Colonic mucosa (tissue), 4 donors: Measurements from ENCODE around the gene TMEM114. TPM values are rescaled to one million over a fixed set of nuclear protein-coding genes. Genes with fewer than 3 reads are reported as not detected.

Experiments used
- DNase-seq: peaks from one replicate; pipeline ENCODE4 v3.0.0-alpha.2; 2020
- H3K27ac ChIP-seq: fragments of 200-600 bp; one replicate; pipeline ENCODE4 v1.8.0; 2021
- H3K27me3 ChIP-seq: fragments of 200-600 bp; one replicate; pipeline ENCODE4 v1.8.0; 2021
- H3K36me3 ChIP-seq: fragments of 200-600 bp; one replicate; pipeline ENCODE4 v1.8.0; 2021
- H3K4me1 ChIP-seq: fragments of 200-600 bp; one replicate; pipeline ENCODE4 v1.8.0; 2021; ENCODE audit warnings: mild to moderate bottlenecking
- H3K4me3 ChIP-seq: fragments of 200-600 bp; one replicate; pipeline ENCODE4 v1.8.0; 2021
- H3K9ac ChIP-seq, 2 donors: one replicate each; pipeline ENCODE4 v1.7.0; 2013; ENCODE audit warnings: control low read depth in 2 of 2, low read depth in 2 of 2, low read length in 2 of 2
- H3K9me3 ChIP-seq: fragments of 200-600 bp; one replicate; pipeline ENCODE4 v1.8.0; 2021
- CTCF ChIP-seq: fragments of 200-600 bp; IDR thresholded peaks from one replicate; pipeline ENCODE4 v1.8.0; 2022; ENCODE audit warnings: antibody characterized with exemption, mild to moderate bottlenecking
- intact Hi-C: fragments of 100-400 bp; cut with DNase I; formaldehyde crosslinking; loops from one replicate; pipeline ENCODE4 v1.14.1; 2022
- total RNA-seq, 2 donors: library from RNA; stranded (reverse); fragmentation: NEBNext Ultra II Directional in 1 of 2; extraction: Animal tissue kit (Norgen Biotek cat#: 25700) in 1 of 2; gene quantifications; one replicate each; pipeline ENCODE4 v1.2.1, GENCODE V29; 2021
- donor health status: healthy.
- donor health status: DM: no; HTN: no; CAD: no.
- donor health status: DM: no; HTN: no; CAD: no.

The TMEM114 gene
- total RNA-seq, 2 donors from 2014 or later = not detected

- no peak for TF ChIP-seq CTCF
- no peak overlapping the region for H3K4me3 ChIP-seq
- no peaks in the 10 kb centered on the region for H3K27me3 ChIP-seq
- DNase-seq = no peak
- peaks cover 7% of the 10 kb centered on the region for H3K36me3 ChIP-seq
- H3K9me3 ChIP-seq = no peaks in the 10 kb centered on the region
- no peak overlapping the region for H3K9ac ChIP-seq
- no peaks in the 10 kb centered on the region for H3K4me1 ChIP-seq
- no peak overlapping the region for H3K27ac ChIP-seq
- intact Hi-C loops = loop anchor here (5.0 kb wide), 1 partner anchor 54 kb away; no protein-coding TSS in a partner anchor
Measured at GRCh38 chr16:8631373-8631772, 41.1 kb upstream of the TMEM114 start.

GRCh38 chr16:8630255-8630953 lies 40.1 kb upstream of the TMEM114 start:
- Histone ChIP-seq H3K9me3 (no peaks in the 10 kb centered on the region), H3K4me3 (no peak overlapping the region), H3K27ac (no peak overlapping the region), H3K36me3 (peaks cover 11% of the 10 kb centered on the region), H3K4me1 (no peaks in the 10 kb centered on the region), H3K9ac (no peak overlapping the region), H3K27me3 (no peaks in the 10 kb centered on the region)
- intact Hi-C loops = loop anchor here (5.0 kb wide), 1 partner anchor 53 kb away; no protein-coding TSS in a partner anchor
- TF ChIP-seq CTCF = no peak
- DNase-seq = no peak

GRCh38 chr16:8628981-8629725 lies 38.8 kb upstream of the TMEM114 start:
- Histone ChIP-seq H3K4me1 (no peaks in the 10 kb centered on the region), H3K9ac (no peak overlapping the region), H3K9me3 (no peaks in the 10 kb centered on the region), H3K36me3 (peaks cover 11% of the 10 kb centered on the region), H3K27me3 (no peaks in the 10 kb centered on the region), H3K4me3 (no peak overlapping the region), H3K27ac (no peak overlapping the region)
- no peak for TF ChIP-seq CTCF
- intact Hi-C loops = no loop called here
- DNase-seq = no peak

DNA sequence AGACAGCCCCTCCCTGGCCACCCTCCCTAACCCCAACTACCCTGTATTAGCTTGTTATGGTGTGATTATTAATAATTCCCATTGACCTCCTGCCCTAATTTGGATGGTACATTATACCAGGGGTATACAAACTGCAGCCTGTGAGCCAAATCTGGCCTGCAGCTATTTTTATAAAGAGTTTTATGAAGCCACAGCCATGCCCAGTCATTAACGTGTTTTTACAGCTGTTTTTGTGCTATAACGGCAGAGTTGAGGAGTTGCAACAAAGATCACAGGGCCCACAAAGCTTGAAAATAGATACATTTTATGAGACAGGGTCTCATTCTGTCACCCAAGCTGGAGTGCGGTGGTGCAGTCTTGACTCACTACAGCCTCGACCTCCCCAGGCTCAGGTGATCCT lies 37.1 kb upstream of the TMEM114 start:
- no peaks in the 10 kb centered on the region for H3K27me3 ChIP-seq
- intact Hi-C loops = no loop called here

DNA sequence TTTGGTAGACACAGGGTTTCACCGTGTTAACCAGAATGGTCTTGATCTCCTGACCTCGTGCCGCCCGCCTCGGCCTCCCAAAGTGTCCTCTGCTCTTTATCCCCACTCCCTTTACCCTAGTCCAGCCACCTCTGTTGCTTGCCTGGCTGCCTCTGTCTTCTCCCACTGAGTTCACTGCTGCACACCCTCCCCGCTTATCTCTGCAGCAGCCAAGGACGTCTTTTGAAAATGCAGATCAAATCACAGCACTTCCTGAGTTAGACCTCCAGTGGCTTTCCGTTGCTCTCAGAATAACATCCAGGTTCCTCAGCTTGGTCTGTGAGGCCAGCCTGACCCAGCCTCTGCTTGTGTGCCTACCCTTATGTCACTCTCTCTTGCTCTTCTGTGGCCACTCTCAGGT lies 36.6 kb upstream of the TMEM114 start:
- Histone ChIP-seq H3K36me3 (peaks cover 11% of the 10 kb centered on the region), H3K9me3 (no peaks in the 10 kb centered on the region), H3K4me3 (no peak overlapping the region), H3K27ac (no peak overlapping the region), H3K4me1 (peaks cover 11% of the 10 kb centered on the region), H3K9ac (no peak overlapping the region), H3K27me3 (no peaks in the 10 kb centered on the region)
- no peak for TF ChIP-seq CTCF
- intact Hi-C loops = no loop called here
- DNase-seq = no peak

More for the DNA sequence above, 37.1 kb upstream of the TMEM114 start:
- no peak for TF ChIP-seq CTCF
- H3K9me3 ChIP-seq = no peaks in the 10 kb centered on the region
- no peak overlapping the region for H3K9ac ChIP-seq
- DNase-seq = no peak
- H3K4me1 ChIP-seq = peaks cover 8% of the 10 kb centered on the region
- peaks cover 11% of the 10 kb centered on the region for H3K36me3 ChIP-seq
- no peak overlapping the region for H3K27ac ChIP-seq
- H3K4me3 ChIP-seq = no peak overlapping the region
